GM23248 (cell line): ENCODE data around the gene CFAP20. TPM values are rescaled to one million over a fixed set of nuclear protein-coding genes. Genes with fewer than 3 reads are reported as not detected.

Experiments used
- DNase-seq: peaks from one replicate; pipeline ENCODE4 v3.0.0-alpha.2; 2015
- H2AFZ ChIP-seq: fragments of 200-600 bp; sonication (generic); 2 replicates; pipeline ENCODE4 v1.6.1; 2016; ENCODE audit warnings: antibody characterized with exemption
- H3F3A ChIP-seq: fragments of 200-600 bp; sonication (generic); 2 replicates; pipeline ENCODE4 v1.6.1; 2016; ENCODE audit warnings: mild to moderate bottlenecking, antibody characterized with exemption, mixed run types; ENCODE audit not compliant: insufficient read depth
- H3K27ac ChIP-seq: fragments of 200-600 bp; sonication (generic); 2 replicates; pipeline ENCODE4 v1.5.1; 2016; ENCODE audit warnings: mild to moderate bottlenecking
- H3K27me3 ChIP-seq: fragments of 200-600 bp; sonication (generic); replicated peaks from 2 replicates; pipeline ENCODE4 v1.6.1; 2016; ENCODE audit warnings: mild to moderate bottlenecking; ENCODE audit not compliant: insufficient read depth
- H3K36me3 ChIP-seq: fragments of 200-600 bp; sonication (generic); 2 replicates; pipeline ENCODE4 v1.6.1; 2016; ENCODE audit warnings: low read depth, mild to moderate bottlenecking
- H3K4me1 ChIP-seq: fragments of 200-600 bp; sonication (generic); 2 replicates; pipeline ENCODE4 v1.6.1; 2016; ENCODE audit warnings: mild to moderate bottlenecking; ENCODE audit not compliant: insufficient read depth
- H3K4me2 ChIP-seq: fragments of 200-600 bp; sonication (generic); one replicate; pipeline ENCODE4 v1.6.1; 2016; ENCODE audit warnings: mild to moderate bottlenecking; ENCODE audit not compliant: unreplicated experiment
- H3K4me3 ChIP-seq: fragments of 200-600 bp; sonication (generic); 2 replicates; pipeline ENCODE4 v1.5.1; 2016; ENCODE audit warnings: mild to moderate bottlenecking
- H3K79me2 ChIP-seq: fragments of 200-600 bp; sonication (generic); 2 replicates; pipeline ENCODE4 v1.6.1; 2016; ENCODE audit warnings: mild to moderate bottlenecking; ENCODE audit not compliant: insufficient read depth
- H3K9ac ChIP-seq: fragments of 200-600 bp; sonication (generic); 2 replicates; pipeline ENCODE4 v1.6.1; 2016; ENCODE audit warnings: mild to moderate bottlenecking
- H3K9me2 ChIP-seq: fragments of 200-600 bp; sonication (generic); 2 replicates; pipeline ENCODE4 v1.6.1; 2016; ENCODE audit warnings: mixed run types, mild to moderate bottlenecking, moderate library complexity; ENCODE audit not compliant: insufficient read depth
- H3K9me3 ChIP-seq: fragments of 200-600 bp; sonication (generic); one replicate; pipeline ENCODE4 v1.6.1; 2017; ENCODE audit warnings: low read depth
- H4K20me1 ChIP-seq: fragments of 200-600 bp; sonication (generic); 2 replicates; pipeline ENCODE4 v1.6.0; 2016; ENCODE audit not compliant: insufficient read depth
- EZH2 ChIP-seq: fragments of 200-600 bp; sonication (generic); IDR thresholded peaks from 2 replicates; pipeline ENCODE4 v1.6.1; 2018; ENCODE audit warnings: antibody characterized with exemption, mild to moderate bottlenecking; ENCODE audit not compliant: insufficient read depth, poor library complexity, severe bottlenecking
- EZH2phosphoT487 ChIP-seq: fragments of 200-600 bp; sonication (generic); IDR thresholded peaks from 2 replicates; pipeline ENCODE4 v1.6.1; 2018; ENCODE audit warnings: antibody characterized with exemption, moderate library complexity, mild to moderate bottlenecking, low read depth; ENCODE audit not compliant: insufficient read depth
- WGBS, 2 experiments: methylation state at CpG; one replicate each; pipeline ENCODE4 v1.1.6; 2015 to 2017; ENCODE audit warnings: low lambda C conversion rate in 2 of 2, low coverage in 1 of 2; ENCODE audit errors: missing lambda C conversion rate in 2 of 2; 5-methylcytosine and 5-hydroxymethylcytosine counted together
- in situ Hi-C: fragments of 300-500 bp; cut with MboI; formaldehyde crosslinking; loops from 2 replicates; pipeline ENCODE4 v1.15.0; 2020
- polyA plus RNA-seq: library from polyadenylated mRNA; unstranded; fragments of >200 nt; fragmentation: Nextera tagmentation; extraction: Ambion mirVana; gene quantifications from 2 replicates; pipeline ENCODE4 v1.2.1, GENCODE V29; 2016
- total RNA-seq: library from RNA; depleted of rRNA; stranded (reverse); fragments of >200 nt; shearing (Covaris generic); gene quantifications from 2 replicates; pipeline ENCODE4 v1.2.3, GENCODE V29; 2014

The CFAP20 gene
- total and polyA plus RNA-seq, 2 experiments from 2014 or later, result 49.5 to 77.2 TPM

- Histone ChIP-seq H3K27ac (no peak overlapping the region), H3K36me3 (no peaks in the 10 kb centered on the region), H3K9me2 (no peaks in the 10 kb centered on the region), H3K9me3 (no peaks in the 10 kb centered on the region), H3F3A (no peaks in the 10 kb centered on the region), H3K4me1 (no peaks in the 10 kb centered on the region), H2AFZ (no peak overlapping the region), H3K9ac (no peak overlapping the region), H3K4me2 (no peak overlapping the region), H3K27me3 (no peaks in the 10 kb centered on the region), H3K4me3 (no peak overlapping the region), H4K20me1 (no peaks in the 10 kb centered on the region), H3K79me2 (no peaks in the 10 kb centered on the region)
- no peak for DNase-seq
- in situ Hi-C loops, result no loop called here
- WGBS, 2 experiments, result 72 to 76% methylated on average over 2 of the region's 2 CpGs
- no peak for TF ChIP-seq EZH2phosphoT487
- TF ChIP-seq EZH2, result no peak
These were observed 8.4 kb upstream of the CFAP20 start for GRCh38 chr16:58137581-58137980.

GRCh38 chr16:58128711-58129096, 477 bp downstream of the CFAP20 start:
- Histone ChIP-seq H3K9ac (peak overlapping the region; percentile 95), H3K4me1 (peaks cover 43% of the 10 kb centered on the region), H3K9me3 (no peaks in the 10 kb centered on the region), H3K4me3 (peak overlapping the region; percentile 93), H2AFZ (peak overlapping the region; percentile 89), H3K9me2 (no peaks in the 10 kb centered on the region), H3K27ac (peak overlapping the region; percentile 95), H3K27me3 (no peaks in the 10 kb centered on the region), H4K20me1 (peaks cover 5% of the 10 kb centered on the region; the same call in 1 of the 2 replicates), H3K79me2 (peaks cover 49% of the 10 kb centered on the region), H3K4me2 (peak overlapping the region; percentile 96), H3F3A (peaks cover 33% of the 10 kb centered on the region), H3K36me3 (no peaks in the 10 kb centered on the region)
- in situ Hi-C loops, result no loop called here
- WGBS, 2 experiments, result 0 to 1% methylated on average over 8 to 22 of the region's 25 CpGs
- peak; percentile 39 for DNase-seq
- TF ChIP-seq EZH2, result no peak
- no peak for TF ChIP-seq EZH2phosphoT487

GRCh38 chr16:58128181-58128631, 975 bp downstream of the CFAP20 start:
- Histone ChIP-seq H3K36me3 (no peaks in the 10 kb centered on the region), H3K27me3 (no peaks in the 10 kb centered on the region), H3K4me1 (peaks cover 43% of the 10 kb centered on the region), H3K9me2 (no peaks in the 10 kb centered on the region), H2AFZ (no peak overlapping the region), H3K9me3 (no peaks in the 10 kb centered on the region), H3K4me2 (peak overlapping the region; percentile 96), H3F3A (peaks cover 35% of the 10 kb centered on the region), H3K4me3 (peak overlapping the region; percentile 93), H3K79me2 (peaks cover 54% of the 10 kb centered on the region), H3K9ac (peak overlapping the region; percentile 95), H4K20me1 (peaks cover 5% of the 10 kb centered on the region; the same call in 1 of the 2 replicates), H3K27ac (peak overlapping the region; percentile 95)
- DNase-seq, result peak; percentile 34
- 0 to 1% methylated on average over 6 of the region's 6 CpGs for WGBS, 2 experiments
- TF ChIP-seq EZH2 (no peak), EZH2phosphoT487 (no peak)
- in situ Hi-C loops, result no loop called here

DNA sequence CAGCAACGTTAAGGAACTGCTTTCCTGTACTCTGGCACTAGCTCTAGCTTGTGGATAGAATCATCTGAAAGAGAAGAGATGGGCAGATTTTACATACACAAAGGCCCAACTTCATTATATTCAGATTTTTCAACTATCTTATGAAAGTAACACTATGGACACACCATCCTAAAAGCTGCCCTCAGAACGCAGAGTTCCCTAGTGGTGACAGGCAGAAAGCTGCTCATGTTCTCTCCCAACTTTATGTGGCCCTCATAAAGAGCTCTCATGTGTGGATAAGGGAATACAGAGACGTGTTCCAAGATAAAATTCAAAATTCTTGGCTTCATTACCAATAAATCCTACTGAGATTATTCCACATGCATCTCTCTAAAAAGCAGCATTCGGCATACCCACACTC, 1.5 kb downstream of the CFAP20 start:
- no peak for TF ChIP-seq EZH2phosphoT487
- TF ChIP-seq EZH2, result no peak
- peak overlapping the region; percentile 93 for H3K4me3 ChIP-seq
- no peaks in the 10 kb centered on the region for H3K9me2 ChIP-seq
- H3K27me3 ChIP-seq, result no peaks in the 10 kb centered on the region
- in situ Hi-C loops, result no loop called here
- H3K36me3 ChIP-seq, result no peaks in the 10 kb centered on the region
- no peak overlapping the region for H2AFZ ChIP-seq
- H3K4me2 ChIP-seq, result peak overlapping the region; percentile 96
- H3K27ac ChIP-seq, result peak overlapping the region; percentile 95
- peaks cover 43% of the 10 kb centered on the region for H3K4me1 ChIP-seq
- H3F3A ChIP-seq, result peaks cover 35% of the 10 kb centered on the region
- H3K9me3 ChIP-seq, result no peaks in the 10 kb centered on the region
- H4K20me1 ChIP-seq, result peaks cover 5% of the 10 kb centered on the region; the same call in 1 of the 2 replicates
- H3K9ac ChIP-seq, result peak overlapping the region; percentile 95
- DNase-seq, result peak; percentile 59
- H3K79me2 ChIP-seq, result peaks cover 60% of the 10 kb centered on the region
- 12 to 13% methylated on average over 4 of the region's 4 CpGs for WGBS, 2 experiments
